RPMI8226 (cell line): ENCODE measurements around the gene SCAP.

Experiments used
- DNase-seq: peaks from one replicate; pipeline ENCODE4 v3.0.0-alpha.2; 2015

The SCAP gene

GRCh38 chr3:47412842-47413520 is 62.8 kb downstream of the SCAP start:
- DNase-seq, result no peak

GRCh38 chr3:47412453-47412756 is 63.3 kb downstream of the SCAP start:
- DNase-seq, result no peak

GRCh38 chr3:47411696-47412452 is 63.9 kb downstream of the SCAP start:
- DNase-seq, result no peak

- no peak for DNase-seq
These were observed 64.7 kb downstream of the SCAP start for GRCh38 chr3:47410801-47411646.

GRCh38 chr3:47410417-47410720 is 65.4 kb downstream of the SCAP start:
- no peak for DNase-seq

- no peak for DNase-seq
These were observed 65.9 kb downstream of the SCAP start for GRCh38 chr3:47409688-47410416.

- DNase-seq, result no peak
These were observed 66.5 kb downstream of the SCAP start for GRCh38 chr3:47409284-47409683.

GRCh38 chr3:47408839-47409229 is 66.9 kb downstream of the SCAP start:
- no peak for DNase-seq

- DNase-seq, result no peak
These were observed 67.6 kb downstream of the SCAP start for GRCh38 chr3:47407896-47408838.

- DNase-seq, result no peak
These were observed 68.5 kb downstream of the SCAP start for GRCh38 chr3:47407237-47407636.

- DNase-seq, result no peak
These were observed 69.0 kb downstream of the SCAP start for GRCh38 chr3:47406762-47407149.

GRCh38 chr3:47405820-47406761 is 69.7 kb downstream of the SCAP start:
- no peak for DNase-seq

- DNase-seq, result no peak
These were observed 70.6 kb downstream of the SCAP start for GRCh38 chr3:47404955-47405790.

GRCh38 chr3:47404431-47404876 is 71.3 kb downstream of the SCAP start:
- no peak for DNase-seq

- DNase-seq, result no peak
These were observed 76.0 kb downstream of the SCAP start for GRCh38 chr3:47399531-47400270.

- DNase-seq, result no peak
These were observed 76.7 kb downstream of the SCAP start for GRCh38 chr3:47399016-47399415.

- DNase-seq, result no peak
These were observed 77.5 kb downstream of the SCAP start for GRCh38 chr3:47398228-47398627.

GRCh38 chr3:47394881-47395280 is 80.9 kb downstream of the SCAP start:
- DNase-seq, result no peak
